Calu3 (cell line): ENCODE measurements around the gene CNTNAP4. TPM values are rescaled to one million over a fixed set of nuclear protein-coding genes. Genes with fewer than 3 reads are reported as not detected.
A peak's percentile ranks its signal among the peaks of the same experiment; 100 is the strongest.

Source experiments
- BruUV-seq: library from RNA; stranded (reverse); fragments of 400-500 nt; replicated peaks from 2 replicates; lab custom pipeline; 2021; lab: Mats Ljungman, UMichigan
- CTCF ChIA-PET: fragments of 300-600 bp; sonication (Branson Sonifier 250); formaldehyde crosslinking; loops from one replicate; lab custom pipeline; 2022; ENCODE audit warnings: antibody characterized with exemption; lab: Charles Lee
- DNase-seq: peaks from one replicate; pipeline ENCODE4 v3.0.0; 2022
- H3K27ac Mint-ChIP-seq: one replicate; pipeline ENCODE4 v1.8.0; 2022; ENCODE audit warnings: mixed read lengths; ENCODE audit not compliant: unreplicated experiment
- H3K27me3 Mint-ChIP-seq: one replicate; pipeline ENCODE4 v1.8.0; 2022; ENCODE audit warnings: mixed read lengths; ENCODE audit not compliant: unreplicated experiment
- H3K36me3 Mint-ChIP-seq: one replicate; pipeline ENCODE4 v1.8.0; 2022; ENCODE audit warnings: mild to moderate bottlenecking, moderate library complexity, mixed read lengths; ENCODE audit not compliant: insufficient read depth, unreplicated experiment
- H3K4me1 Mint-ChIP-seq: one replicate; pipeline ENCODE4 v1.8.0; 2022; ENCODE audit warnings: mild to moderate bottlenecking, low read depth, mixed read lengths; ENCODE audit not compliant: unreplicated experiment
- H3K4me3 Mint-ChIP-seq: one replicate; pipeline ENCODE4 v1.8.0; 2022; ENCODE audit warnings: mild to moderate bottlenecking, low read depth, moderate library complexity, mixed read lengths; ENCODE audit not compliant: unreplicated experiment
- H3K9me3 Mint-ChIP-seq: one replicate; pipeline ENCODE4 v1.8.0; 2022; ENCODE audit warnings: low read depth, mixed read lengths; ENCODE audit not compliant: unreplicated experiment
- intact Hi-C: fragments of 100-400 bp; cut with micrococcal nuclease; formaldehyde crosslinking; loops from one replicate; pipeline ENCODE4 v1.10.0; 2022; ENCODE audit not compliant: unreplicated experiment
- total RNA-seq: library from RNA; stranded (reverse); gene quantifications from 2 replicates; pipeline ENCODE4 v1.2.3, GENCODE V29; 2022
- TF ChIP-seq, protein P1 (sequence below): fragments of 200-600 bp; IDR thresholded peaks from one replicate; pipeline ENCODE4 v1.8.0; 2022; ENCODE audit warnings: antibody characterized with exemption; ENCODE audit not compliant: unreplicated experiment

Gene CNTNAP4
- total RNA-seq, 1 experiment from 2014 or later, result not detected

GRCh38 chr16:76246587-76246986 lies 30.6 kb upstream of the CNTNAP4 start:
- no peak overlapping the region for H3K27ac Mint-ChIP-seq
- CTCF ChIA-PET, result no interaction called here
- no TSS peak for BruUV-seq

GRCh38 chr16:76265434-76266045 lies 11.7 kb upstream of the CNTNAP4 start:
- peaks cover 12% of the 10 kb centered on the region for H3K9me3 Mint-ChIP-seq
- no peaks in the 10 kb centered on the region for H3K36me3 Mint-ChIP-seq
- H3K27ac Mint-ChIP-seq, result no peak overlapping the region
- no peak overlapping the region for H3K4me3 Mint-ChIP-seq
- CTCF ChIA-PET, result interaction anchor here (1.5 kb wide), 1 partner anchor 14 kb away, joined by 4 read pairs; no protein-coding TSS in a partner anchor
- H3K4me1 Mint-ChIP-seq, result no peaks in the 10 kb centered on the region
- BruUV-seq, result no TSS peak
- no peaks in the 10 kb centered on the region for H3K27me3 Mint-ChIP-seq
- intact Hi-C loops, result loop anchor here (10.0 kb wide), 1 partner anchor 481 kb away; no protein-coding TSS in a partner anchor
- DNase-seq, result peak; percentile 62
- TF ChIP-seq, protein P1, sequence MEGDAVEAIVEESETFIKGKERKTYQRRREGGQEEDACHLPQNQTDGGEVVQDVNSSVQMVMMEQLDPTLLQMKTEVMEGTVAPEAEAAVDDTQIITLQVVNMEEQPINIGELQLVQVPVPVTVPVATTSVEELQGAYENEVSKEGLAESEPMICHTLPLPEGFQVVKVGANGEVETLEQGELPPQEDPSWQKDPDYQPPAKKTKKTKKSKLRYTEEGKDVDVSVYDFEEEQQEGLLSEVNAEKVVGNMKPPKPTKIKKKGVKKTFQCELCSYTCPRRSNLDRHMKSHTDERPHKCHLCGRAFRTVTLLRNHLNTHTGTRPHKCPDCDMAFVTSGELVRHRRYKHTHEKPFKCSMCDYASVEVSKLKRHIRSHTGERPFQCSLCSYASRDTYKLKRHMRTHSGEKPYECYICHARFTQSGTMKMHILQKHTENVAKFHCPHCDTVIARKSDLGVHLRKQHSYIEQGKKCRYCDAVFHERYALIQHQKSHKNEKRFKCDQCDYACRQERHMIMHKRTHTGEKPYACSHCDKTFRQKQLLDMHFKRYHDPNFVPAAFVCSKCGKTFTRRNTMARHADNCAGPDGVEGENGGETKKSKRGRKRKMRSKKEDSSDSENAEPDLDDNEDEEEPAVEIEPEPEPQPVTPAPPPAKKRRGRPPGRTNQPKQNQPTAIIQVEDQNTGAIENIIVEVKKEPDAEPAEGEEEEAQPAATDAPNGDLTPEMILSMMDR, result peak; percentile 44

More at GRCh38 chr16:76246587-76246986, 30.6 kb upstream of the CNTNAP4 start:
- Mint-ChIP-seq H3K36me3 (no peaks in the 10 kb centered on the region), H3K27me3 (no peaks in the 10 kb centered on the region), H3K4me3 (no peak overlapping the region), H3K9me3 (peaks cover 3% of the 10 kb centered on the region), H3K4me1 (no peaks in the 10 kb centered on the region)
- intact Hi-C loops, result no loop called here
- DNase-seq, result no peak
- TF ChIP-seq, protein P1, result no peak

GRCh38 chr16:76268824-76269223 lies 8.4 kb upstream of the CNTNAP4 start:
- intact Hi-C loops, result loop anchor here (10.0 kb wide), 1 partner anchor 484 kb away; no protein-coding TSS in a partner anchor
- CTCF ChIA-PET, result interaction anchor here (0.6 kb wide), 1 partner anchor 140 kb away, joined by 4 read pairs; no protein-coding TSS in a partner anchor
- Mint-ChIP-seq H3K9me3 (peaks cover 12% of the 10 kb centered on the region), H3K27ac (no peak overlapping the region), H3K27me3 (no peaks in the 10 kb centered on the region), H3K4me3 (no peak overlapping the region), H3K4me1 (no peaks in the 10 kb centered on the region), H3K36me3 (no peaks in the 10 kb centered on the region)
- no TSS peak for BruUV-seq
- no peak for DNase-seq
- TF ChIP-seq, protein P1, result no peak

DNA sequence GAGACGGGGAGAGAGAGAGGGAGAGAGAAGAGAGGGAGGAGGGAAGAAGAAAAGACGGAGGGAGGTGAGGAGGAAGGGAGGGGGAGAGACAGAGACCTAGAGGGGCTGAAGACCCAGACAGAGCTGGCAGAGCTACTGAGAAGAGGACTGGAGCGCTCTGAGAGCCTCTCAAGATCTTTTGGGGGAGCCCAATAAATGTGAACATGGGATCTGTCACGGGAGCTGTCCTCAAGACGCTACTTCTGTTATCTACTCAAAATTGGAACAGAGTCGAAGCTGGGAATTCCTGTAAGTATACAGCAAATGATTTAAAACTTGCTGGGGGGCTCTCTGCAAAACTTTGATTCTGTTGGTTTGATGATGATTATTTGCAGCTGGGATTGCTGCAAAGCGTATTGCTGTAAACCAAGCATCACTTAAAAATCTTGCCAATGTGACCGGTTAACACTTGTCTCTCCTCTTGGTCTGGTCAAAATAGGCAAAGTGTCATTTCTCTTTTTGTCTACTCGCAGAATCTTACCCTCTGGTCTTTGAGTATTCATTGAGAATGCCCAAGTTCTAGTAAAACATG lies 344 bp downstream of the CNTNAP4 start:
- no peaks in the 10 kb centered on the region for H3K36me3 Mint-ChIP-seq
- H3K27ac Mint-ChIP-seq, result no peak overlapping the region
- H3K4me1 Mint-ChIP-seq, result no peaks in the 10 kb centered on the region
- DNase-seq, result no peak
- H3K27me3 Mint-ChIP-seq, result peaks cover 21% of the 10 kb centered on the region
- no TSS peak for BruUV-seq
- CTCF ChIA-PET, result no interaction called here
- no peaks in the 10 kb centered on the region for H3K9me3 Mint-ChIP-seq
- TF ChIP-seq, protein P1, result no peak
- no peak overlapping the region for H3K4me3 Mint-ChIP-seq
- intact Hi-C loops, result loop anchor here (2.0 kb wide), 2 partner anchors 765 to 893 kb away; no protein-coding TSS in a partner anchor
